ENCODE data around the gene NCAN.
"Not testable (repeated sequence)": the region's sequence is repeated elsewhere in the genome, so short reads cannot be mapped to it uniquely, and the experiment has no call there.

Gene NCAN

DNA sequence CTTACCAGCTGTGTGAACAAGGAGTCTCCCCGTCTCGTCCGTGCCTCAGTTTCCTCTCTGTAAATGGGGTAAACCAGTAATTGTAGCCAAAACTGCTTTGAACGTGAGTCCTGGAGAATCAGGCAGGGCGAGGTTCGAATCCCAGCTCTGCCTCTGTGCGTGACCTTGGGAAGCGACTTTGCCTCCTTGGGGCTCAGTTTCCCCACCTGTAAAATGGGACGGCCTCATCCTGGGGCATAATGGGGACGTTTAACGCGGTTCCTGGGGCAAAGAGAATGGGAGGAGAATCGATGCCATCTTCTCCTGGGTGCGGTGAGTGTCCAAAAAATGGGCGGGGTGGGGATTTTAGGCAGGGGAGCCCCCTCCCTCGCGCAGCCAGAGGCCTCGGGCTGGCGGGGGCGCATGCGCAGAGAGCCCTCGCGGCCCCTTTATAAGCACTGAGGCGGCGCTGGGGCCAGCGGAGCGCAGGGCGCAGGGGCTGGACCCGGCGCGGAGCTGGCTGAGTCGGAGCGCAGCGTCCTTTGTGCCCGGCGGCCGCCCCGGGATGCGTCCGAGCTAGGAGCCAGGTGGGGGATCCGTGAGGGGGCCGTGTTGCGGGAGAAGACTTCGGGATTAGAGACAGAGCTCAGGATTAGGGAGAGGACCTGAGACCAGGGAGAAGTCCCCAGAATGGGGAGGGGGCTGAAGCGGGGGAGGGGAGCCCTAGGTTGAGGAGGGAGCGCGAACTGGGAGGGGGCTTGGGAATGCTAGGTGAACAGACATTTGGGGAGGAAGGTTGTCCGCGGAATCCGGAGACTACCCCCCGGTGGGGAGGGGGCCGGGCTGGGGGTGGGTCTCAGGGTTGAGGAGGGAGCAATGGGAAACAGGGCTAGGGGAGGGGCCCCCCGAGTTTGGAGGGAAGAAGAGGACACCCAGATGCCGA, at the start of gene NCAN:
Gene NCAN (plus strand): TSS at position 460 of the 922 bp plus-strand sequence. CDS start 4,996 bp downstream, outside the sequence.
- DNase-seq: no peak

DNA sequence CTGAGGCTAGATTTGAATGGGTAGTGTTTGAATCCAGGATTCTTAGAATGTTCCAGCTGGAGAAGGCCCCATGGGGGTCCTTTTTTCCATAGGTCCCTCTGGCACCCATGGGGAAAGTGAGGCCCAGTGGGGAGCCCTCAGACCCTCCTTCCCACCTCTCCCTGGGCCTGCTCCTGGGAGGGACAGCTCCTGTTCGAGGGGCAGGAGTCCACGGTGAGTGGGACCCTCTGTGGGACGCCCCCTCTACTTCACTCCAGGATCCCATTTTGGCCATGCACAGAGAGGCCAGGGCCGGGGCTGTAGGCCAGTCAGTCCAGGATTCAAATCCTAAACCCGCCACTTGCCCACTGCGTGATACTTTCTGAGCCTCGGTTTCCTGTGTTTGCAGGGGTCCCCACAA, 49.3 kb upstream of the NCAN start:
- no peak for DNase-seq

DNA sequence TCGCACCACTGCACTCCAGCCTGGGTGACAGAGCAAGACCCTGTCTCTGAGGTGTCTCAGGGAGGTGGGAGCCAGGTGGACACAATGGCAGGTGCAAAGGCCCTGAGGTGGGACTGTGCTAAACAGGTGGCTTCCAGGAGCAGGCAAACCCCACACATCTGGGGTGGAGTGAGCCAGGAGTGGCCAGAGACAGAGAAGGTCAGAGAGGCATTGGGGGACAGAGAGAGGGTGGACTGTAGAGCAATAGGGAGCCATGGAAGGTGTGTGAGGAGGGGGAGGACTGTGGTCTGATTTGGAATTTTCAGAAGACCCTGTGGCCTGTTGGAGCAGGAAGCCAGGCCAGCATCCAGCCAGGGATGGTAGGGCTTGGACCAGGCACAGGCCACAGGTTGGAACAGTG, 46.4 kb upstream of the NCAN start:
- no peak for DNase-seq

DNA sequence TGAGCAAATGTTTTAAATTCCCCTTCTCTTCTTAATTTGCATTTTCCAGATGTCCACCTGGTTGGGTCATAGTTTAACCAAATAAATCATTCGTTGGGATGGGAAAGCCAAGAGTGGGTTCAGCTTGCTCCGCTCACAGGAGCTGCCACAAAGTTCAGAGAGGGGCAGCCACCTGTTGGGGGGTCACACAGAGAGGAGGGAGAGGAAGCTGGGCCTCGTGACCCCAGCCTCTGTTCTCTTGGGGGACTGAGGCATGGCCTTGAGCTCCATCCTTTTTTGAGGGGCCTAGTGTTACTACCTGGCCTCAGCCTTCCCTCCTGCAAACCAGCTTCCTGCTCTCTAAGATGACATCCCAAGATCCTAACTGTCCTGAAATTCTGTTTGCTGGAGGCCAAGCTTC, 44.1 kb upstream of the NCAN start:
- DNase-seq: no peak

DNA sequence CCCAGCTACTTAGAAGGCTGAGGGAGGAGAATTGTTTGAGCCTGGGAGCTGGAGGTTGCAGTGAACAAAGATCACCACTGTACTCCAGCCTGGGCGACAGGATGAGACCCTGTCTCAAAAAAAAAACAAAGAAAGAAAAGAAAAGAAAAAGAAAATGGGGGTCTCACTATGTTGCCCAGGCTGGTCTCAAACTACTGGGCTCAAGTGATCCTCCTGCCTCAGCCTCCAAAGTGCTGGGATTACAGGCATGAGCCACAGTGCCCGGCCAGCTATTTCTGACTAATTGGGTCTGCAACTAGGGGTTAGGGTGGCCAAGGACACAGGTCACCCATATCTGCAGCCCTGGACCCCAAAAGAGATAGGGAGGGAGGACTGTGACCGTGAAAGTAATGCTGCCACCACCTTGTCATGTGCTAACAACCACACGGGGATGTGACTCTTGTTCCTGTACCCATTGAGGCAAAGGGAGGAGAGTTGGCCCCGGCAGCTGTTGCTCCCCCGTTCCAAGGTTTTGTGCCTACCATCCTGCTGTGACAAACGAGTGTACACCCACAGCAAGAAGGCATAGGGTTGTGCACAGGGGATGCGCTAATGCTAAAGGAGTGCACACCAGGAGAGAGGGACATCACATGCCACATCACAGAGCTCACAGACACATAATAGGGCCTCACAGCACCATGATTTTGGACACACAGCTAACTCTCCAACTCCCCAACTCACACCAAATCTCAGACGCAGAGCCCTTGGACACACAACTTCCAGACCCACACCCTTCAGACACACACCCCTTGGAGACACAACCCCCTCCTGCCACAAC, 42.3 kb upstream of the NCAN start:
- no peak for DNase-seq

DNA sequence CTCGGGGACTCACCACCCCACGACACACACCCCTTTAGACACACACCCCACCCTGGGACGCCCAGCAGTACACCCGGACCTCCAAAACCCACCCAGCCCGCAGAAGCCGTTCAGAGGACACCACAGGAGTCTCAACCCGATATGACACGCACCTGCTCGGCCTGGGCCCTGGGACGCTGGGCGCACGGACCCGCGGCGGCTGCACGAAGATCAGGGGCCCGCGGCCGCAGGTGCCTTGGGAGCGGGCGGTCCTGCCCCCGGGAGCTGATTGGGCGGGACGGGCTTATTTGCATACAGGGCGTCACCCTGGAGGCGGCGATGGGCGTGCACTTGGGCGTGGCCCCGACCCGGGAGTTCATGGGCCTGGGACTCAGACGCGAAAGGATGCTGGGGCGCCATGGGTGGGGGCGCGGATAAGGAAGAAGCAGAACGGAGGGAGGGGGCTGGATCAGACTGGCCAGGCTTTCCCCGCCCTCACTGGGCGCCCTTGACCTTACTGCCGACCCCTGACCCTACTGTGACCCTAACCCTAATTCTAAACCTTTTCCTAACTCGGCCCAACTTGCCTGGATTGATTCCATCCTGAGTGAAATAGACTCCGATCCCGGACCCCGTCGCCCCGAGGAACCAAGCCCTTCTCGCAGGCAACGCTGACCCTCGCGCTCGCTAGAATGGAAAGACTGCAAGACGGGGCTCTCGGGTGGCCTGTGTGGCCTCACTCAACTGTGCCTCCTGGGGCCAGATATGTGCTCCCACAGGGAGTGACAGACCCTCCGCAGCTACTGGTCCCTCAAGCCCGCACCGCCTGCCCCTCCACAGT, 41.5 kb upstream of the NCAN start, which contains the start of gene MEF2B:
Gene MEF2B (minus strand): TSS at position 211 of the 820 bp plus-strand sequence. CDS start 19,528 bp downstream, outside the sequence.
- DNase-seq: peak; percentile 71

DNA sequence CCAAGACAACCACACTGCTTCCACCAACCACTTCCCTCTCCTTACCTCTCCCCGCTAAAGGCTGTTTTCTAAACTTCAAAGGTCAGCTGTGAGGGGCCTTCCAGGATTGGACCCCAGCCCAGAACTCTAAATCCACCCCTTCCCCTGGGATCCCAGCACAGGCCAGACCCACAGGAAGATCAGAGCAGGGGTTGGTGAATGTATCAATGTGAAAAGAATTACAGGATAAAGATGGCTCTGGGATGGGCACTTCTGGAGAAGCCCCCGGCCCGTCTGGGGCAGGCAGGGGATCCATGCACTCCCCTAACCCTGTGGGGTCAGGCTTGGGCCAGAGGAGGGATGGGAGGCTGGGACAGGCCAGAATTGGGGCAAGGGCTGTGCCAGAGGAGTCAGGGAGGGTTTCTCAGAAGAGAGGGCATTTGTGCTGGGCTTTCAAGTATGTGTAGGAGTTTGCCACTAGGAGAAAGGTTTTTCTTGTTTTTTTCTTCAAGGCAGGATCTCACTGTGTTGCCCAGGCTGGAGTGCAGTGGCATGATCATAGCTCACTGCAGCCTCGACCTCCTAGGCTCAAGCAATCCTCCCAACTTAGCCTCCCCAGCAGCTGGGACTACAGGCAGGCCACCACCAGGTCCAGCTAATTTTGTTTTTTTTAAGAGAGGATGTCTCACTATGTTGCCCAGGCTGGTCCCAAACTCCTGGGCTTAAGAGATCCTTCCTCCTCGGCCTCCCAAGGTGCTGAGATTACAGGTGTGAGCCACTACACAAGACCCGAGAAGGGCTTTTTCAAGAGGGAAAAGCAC, 40.7 kb upstream of the NCAN start:
- no peak for DNase-seq

DNA sequence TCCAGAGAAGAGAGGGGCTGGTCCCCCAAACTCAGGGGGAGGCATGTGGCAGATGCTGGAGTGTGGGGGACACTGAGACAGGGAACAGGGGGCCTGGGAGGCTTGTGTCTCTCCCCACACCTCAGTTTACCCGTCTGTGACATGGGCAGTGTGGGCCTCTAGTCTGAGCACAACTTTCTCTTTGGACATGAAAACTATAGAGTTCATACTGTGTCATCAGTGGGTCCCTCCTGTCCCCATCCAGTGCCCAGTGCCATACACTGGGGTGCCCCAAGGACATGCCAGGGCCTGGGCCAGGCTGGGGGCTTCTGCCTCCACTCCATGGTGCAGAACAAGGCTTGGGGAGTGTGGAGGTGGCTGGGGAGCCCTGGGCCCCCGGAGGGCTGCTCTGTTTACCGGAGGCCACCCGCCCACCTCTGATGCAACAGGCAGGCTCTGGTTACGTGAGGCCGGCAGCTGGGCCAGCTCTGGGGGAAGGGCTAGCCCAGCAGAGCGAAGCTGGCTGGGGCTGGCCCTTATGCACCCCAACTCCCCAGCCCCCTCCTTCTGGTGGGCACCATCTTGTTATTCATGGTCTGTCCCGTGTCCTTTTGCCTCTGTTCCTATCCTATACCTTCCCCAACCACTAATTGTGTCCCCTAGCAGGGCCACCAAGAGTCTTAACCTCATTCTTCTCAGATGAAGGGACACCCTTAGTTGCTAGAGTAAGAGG, 39.8 kb upstream of the NCAN start:
- no peak for DNase-seq

DNA sequence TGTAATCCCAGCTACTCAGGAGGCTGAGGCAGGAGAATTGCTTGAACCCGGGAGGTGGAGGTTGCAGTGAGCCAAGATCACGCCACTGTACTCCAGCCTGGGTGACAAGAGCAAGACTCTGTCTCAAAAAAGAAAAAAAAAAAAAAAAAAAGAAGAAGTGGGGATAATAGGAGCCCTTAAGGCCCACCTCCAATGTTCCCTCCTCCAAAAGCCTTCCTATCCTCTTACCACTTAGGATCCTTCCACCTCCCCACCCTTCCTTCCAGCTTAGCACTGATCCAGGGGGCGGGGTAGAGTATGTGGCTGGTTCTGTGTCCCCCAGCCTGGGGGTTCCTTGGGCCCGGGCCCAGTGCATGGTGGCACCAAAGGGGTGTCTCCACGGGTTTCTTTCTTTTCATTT, 38.5 kb upstream of the NCAN start:
- not testable (repeated sequence) for DNase-seq

DNA sequence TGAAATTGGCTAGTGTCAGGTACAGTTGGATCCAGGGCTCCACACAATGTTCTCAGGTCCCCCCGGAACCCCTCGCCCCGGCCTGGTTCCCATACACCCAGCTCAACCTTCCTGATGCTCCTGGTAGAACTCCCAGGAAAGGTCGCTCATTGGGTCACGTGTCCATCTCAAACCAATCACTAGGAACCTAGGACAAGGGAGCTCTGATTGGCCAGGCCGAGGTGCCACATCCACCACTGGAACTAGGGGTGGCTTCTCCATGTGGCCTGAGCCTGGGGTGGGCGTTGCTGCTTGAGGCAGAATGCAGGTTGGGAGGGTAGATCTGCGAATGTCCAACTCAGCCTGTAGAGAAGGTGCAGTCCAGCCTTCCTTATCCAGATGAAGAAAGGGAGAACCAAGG, 34.8 kb upstream of the NCAN start:
- DNase-seq: no peak

DNA sequence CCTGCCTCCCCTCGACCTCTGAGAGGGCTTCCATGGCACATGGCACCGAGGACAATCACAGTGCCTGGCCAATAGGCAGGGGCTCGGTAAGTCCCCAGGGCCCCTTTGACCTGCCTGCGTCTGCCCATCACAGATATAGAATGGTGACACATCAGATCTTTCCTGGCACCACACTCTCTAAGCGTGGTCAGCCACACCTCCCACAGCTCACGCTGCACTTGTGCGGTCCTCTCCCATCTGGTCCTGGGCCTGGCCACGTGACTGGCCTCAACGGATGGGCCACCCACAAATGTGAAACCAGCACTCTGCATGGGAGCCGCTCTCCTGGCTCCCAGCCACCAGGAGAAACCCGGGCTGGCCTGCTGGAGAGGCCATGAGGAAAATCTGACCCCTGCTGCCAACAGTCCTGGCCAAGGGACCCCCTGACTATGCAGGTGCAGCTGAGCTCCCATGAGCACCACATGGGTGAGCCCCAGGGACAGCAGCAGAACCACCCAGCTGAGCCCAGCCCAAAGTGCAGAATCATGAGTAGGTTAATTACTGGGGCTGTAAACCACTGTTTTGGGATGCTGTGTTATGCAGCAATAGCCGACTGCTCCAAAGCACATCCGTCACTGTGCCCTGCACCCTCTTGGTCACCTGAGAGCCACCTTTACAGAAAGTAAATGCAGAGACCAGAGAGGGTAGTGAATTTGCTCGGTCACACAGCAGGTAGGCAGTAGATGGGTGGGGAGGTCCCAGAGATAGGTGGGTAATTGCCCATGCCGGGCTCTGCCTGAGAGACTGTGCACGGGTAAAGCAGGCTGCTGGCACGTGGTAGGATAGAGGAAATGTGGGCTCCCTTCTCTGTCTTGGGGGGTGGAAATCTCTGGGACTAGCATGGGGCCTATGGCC, 32.0 kb upstream of the NCAN start:
- no peak for DNase-seq

DNA sequence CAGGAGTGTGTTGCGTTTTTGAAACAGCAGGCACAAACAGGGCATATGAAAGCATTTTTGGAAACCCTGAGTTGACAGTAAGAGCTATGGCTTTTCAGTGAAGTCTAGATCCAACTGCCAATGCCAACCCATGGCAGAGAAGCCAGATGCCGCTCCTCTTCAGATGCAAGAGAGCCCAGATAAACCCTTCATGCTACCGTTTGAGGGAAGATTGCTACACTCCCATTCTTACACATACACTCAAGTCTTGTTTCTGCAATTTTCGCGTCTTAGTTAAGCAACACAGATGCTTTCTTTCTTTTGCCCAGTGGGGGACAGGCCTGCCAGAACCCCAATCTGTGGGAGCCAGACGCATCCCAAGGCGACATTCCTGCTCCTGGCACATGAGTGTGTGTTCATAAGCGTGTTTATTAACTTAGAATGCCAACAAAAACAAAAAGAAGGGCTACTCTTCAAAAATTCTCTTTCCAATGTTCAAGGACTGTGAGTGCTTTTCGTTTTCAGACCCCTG, 30.2 kb upstream of the NCAN start:
- DNase-seq: no peak

DNA sequence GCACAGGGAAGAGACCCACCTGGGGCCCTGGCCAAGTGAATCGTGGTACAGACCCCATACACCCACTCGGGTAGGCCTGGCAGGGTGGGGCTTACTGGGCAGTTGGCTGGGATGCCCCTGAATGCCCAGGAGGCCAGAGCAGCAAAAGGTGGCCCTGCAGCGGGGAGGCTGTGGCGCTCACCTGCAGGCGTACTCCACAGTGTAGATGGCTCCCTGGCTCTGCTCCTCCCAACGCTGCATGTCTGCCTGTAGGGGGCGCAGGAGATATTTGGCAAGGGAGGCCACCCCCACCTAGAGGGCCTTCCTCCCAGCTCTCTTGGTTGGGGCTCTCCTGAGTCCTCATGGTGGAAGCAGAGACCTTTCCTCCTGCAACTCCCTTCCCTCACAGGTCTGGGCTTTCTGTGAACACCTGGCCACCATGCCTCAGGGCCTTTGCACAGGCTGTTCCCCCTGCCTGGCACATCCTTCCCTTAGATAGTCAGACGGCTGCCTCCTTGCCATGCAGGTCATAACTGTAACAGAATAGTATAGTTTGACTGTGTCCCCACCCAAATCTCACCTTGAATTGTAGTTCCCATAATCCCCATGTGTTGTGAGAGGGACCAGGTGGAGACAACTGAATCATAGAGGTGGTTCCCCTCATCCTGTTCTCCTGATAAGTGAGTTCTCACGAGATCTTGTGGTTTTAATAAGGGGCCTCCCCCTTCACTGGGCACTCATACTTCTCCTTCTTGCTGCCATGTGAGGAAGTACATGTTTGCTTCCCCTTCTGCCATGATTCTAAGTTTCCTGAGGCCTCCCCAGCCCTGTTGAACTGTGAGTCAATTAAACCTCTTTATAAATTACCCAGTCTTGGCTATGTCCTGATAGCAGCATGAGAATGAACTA, 25.7 kb upstream of the NCAN start:
- no peak for DNase-seq

DNA sequence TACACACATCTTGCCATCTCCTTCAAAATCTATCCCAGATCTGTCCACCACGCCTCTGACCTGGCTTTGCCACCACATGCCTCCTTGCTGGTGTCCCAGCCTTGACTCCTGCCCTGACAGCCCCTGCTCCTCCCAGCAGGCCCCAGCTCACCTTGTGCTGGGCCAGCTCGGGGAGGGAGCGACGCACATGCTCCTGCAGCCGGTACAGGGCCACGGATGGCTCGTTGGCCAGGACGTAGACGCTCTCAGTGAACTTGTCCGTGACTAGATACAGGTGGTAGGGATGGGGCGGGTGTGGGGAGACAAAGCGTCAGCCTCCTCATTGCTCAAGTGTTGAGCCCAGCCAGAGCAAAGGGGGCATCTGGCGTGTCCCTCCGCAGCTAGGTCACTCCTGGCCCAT, 25.0 kb upstream of the NCAN start:
- no peak for DNase-seq

DNA sequence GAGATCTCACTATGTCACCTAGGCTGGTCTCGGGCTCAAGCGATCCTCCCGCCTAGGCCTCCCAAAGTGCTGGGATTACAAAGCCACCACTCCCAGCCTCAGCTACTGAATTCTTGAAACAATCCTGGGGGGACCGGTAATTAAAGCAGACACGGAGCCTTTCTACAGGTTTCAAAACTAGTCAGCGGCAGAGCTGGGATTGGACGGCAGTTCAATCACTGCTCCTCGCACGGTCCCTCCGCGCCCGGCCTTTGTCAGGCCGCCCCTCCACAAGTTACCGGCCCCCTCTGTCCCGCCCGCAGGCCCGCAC, 20.0 kb upstream of the NCAN start:
- no peak for DNase-seq

DNA sequence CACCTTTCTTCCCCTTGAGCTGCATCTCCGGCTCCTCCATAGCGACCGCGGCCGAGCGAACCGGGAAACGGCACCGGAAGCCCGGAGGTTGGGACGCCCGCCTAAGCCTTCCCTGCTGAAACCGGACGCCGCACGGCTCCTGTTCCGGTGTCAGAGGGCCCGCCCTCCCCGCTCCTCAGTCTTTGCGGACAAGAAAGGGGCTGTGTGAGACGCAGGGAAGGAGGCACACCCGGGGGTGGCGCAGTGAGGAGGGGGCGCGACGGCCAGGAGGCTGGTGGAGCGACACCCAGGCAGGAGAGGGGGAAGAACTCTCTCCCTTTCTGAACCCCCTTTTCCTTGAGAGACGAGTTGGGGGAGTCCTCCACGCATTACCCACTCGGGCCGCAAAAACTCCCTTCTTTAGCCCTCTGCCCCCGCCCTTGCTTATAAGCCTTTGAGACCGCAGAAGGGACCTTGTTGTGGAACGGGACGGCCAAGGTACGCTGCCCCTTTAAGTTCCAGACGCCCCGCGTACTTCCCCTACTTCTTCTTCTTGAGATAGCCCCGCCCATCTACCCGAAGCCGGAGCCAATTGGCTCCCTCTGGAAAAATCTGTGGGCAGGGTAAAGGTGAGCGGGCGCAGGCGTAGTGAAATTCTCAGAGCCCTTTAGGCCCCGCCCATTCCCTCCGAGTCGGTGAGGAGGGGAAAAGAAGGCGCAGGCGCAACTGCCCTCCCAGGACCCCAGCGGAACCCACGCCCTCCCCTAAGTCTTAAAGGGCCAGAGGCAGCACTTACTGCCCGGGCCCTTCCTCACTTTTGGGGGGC, 19.5 kb upstream of the NCAN start, which contains the start of the genes BORCS8 and RFXANK:
Gene BORCS8 (minus strand): TSS at position 75 of the 805 bp plus-strand sequence. CDS start 35 bp downstream, at position 40.
Gene RFXANK (plus strand): TSS at position 181 of the 805 bp plus-strand sequence. CDS start 1,689 bp downstream, outside the sequence.
- peak; percentile 92 for DNase-seq

DNA sequence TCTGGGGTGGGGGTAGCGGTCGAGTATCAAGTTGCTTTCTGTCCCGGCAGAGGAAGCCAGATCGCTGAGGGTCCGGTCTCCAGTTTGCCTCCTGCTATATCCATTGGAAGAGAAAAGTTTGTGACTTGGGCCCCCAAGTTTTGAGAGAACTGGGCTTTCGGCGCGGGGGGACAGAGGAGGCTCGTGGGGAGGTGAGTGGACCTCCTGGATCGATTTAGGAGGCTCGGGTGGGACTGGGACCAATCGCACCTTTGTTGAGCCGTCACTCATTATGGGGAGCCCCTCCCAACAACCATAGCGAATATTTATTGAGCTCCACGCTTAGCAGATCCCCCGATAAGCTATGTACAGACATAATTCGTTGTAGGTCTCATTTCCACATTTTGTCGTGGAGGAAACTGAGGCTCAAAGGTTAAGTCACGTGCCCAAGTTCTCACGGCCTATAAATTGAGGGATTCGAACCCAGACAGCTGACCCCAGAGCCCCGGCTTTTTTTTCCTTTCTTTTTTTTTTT, 18.8 kb upstream of the NCAN start:
- no peak for DNase-seq

DNA sequence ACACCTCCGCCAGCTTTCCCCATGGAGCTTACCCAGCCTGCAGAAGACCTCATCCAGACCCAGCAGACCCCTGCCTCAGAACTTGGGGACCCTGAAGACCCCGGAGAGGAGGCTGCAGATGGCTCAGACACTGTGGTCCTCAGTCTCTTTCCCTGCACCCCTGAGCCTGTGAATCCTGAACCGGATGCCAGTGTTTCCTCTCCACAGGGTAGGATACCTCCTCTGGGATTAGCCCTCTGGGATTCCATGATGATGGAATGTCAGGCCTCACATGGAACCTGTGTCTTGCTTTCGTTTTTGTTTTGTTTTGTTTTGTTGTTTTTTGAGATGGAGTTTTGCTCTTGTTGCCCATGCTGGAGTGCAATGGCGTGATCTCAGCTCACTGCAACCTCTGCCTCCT, 17.8 kb upstream of the NCAN start:
- DNase-seq: no peak
